HG02973 (cell line): Measurements from ENCODE around the gene ZFAND2B.
"Not testable (repeated sequence)": the region's sequence is repeated elsewhere in the genome, so short reads cannot be mapped to it uniquely, and the experiment has no call there.

Experiments
- ATAC-seq: cut with Tn5 transposase; IDR thresholded peaks from one replicate; pipeline ENCODE4 v1.9.1; 2021; ENCODE audit warnings: moderate library complexity; ENCODE audit not compliant: unreplicated experiment

The ZFAND2B gene

GRCh38 chr2:219175928-219176817, 30.4 kb upstream of the ZFAND2B start:
- ATAC-seq, result peak; percentile 20

GRCh38 chr2:219176818-219177551, 29.6 kb upstream of the ZFAND2B start, which contains the start of gene CNPPD1:
Gene CNPPD1 (minus strand): TSS chr2:219176925. CDS start chr2:219176828, 97 bp downstream.
- ATAC-seq, result peak; percentile 61

GRCh38 chr2:219177552-219178376, 28.8 kb upstream of the ZFAND2B start, which contains the start of gene RETREG2:
Gene RETREG2 (plus strand): TSS chr2:219178275. CDS start chr2:219178353, 78 bp downstream.
- ATAC-seq, result peak; percentile 39

- ATAC-seq, result no peak
These were observed 28.0 kb upstream of the ZFAND2B start for GRCh38 chr2:219178377-219179175.

GRCh38 chr2:219179601-219180465, 26.7 kb upstream of the ZFAND2B start:
- ATAC-seq, result no peak

GRCh38 chr2:219180961-219181360, 25.6 kb upstream of the ZFAND2B start:
- ATAC-seq, result no peak

GRCh38 chr2:219181531-219181930, 25.1 kb upstream of the ZFAND2B start:
- no peak for ATAC-seq

GRCh38 chr2:219182331-219183150, 24.0 kb upstream of the ZFAND2B start:
- no peak for ATAC-seq

GRCh38 chr2:219183151-219183772, 23.3 kb upstream of the ZFAND2B start:
- ATAC-seq, result no peak

GRCh38 chr2:219184121-219184520, 22.5 kb upstream of the ZFAND2B start:
- no peak for ATAC-seq

- ATAC-seq, result no peak
These were observed 19.7 kb upstream of the ZFAND2B start for GRCh38 chr2:219186754-219187456.

GRCh38 chr2:219197388-219197787, 9.2 kb upstream of the ZFAND2B start:
- ATAC-seq, result no peak

GRCh38 chr2:219198974-219199373, 7.6 kb upstream of the ZFAND2B start:
- ATAC-seq, result no peak

GRCh38 chr2:219199470-219200211, 6.9 kb upstream of the ZFAND2B start:
- ATAC-seq, result no peak

GRCh38 chr2:219200502-219201326, 5.9 kb upstream of the ZFAND2B start:
- not testable (repeated sequence) for ATAC-seq

- ATAC-seq, result not testable (repeated sequence)
These were observed 5.3 kb upstream of the ZFAND2B start for GRCh38 chr2:219201331-219201730.
